A549 treated with Hydrocortisone at 1 μM for 4 hours (cell line): ENCODE measurements around the gene JPH2. TPM values are rescaled to one million over a fixed set of nuclear protein-coding genes. Genes with fewer than 3 reads are reported as not detected.

Experiments used
- total RNA-seq: library from RNA; stranded (reverse); fragments of 200-300 nt; extraction: Qiagen RNA extraction; gene quantifications from 5 replicates; pipeline ENCODE4 v1.2.3, GENCODE V29; 2022

JPH2 gene
- total RNA-seq = 4.8 to 7.7 TPM (median 6.0 TPM) in 5 replicates

GRCh38 chr20:44187054-44187771 lies at the start of gene JPH2:
Gene JPH2 (minus strand): TSS chr20:44187188. CDS start chr20:44186705, 483 bp downstream.

GRCh38 chr20:44210406-44211176 lies 23.6 kb upstream of the JPH2 start, which contains the start of gene OSER1:
Gene OSER1 (minus strand): TSS chr20:44210771. CDS start chr20:44206957, 3,814 bp downstream.

Other genes with a start within 250 kb of the JPH2 start
- 49.8 to 56.3 TPM (median 54.7 TPM) in 5 replicates for gene OSER1, start 23.6 kb upstream of the JPH2 start, total RNA-seq
- 0.16 TPM in 1 of 5 replicates, not detected in the others for gene GDAP1L1, start 60.1 kb upstream of the JPH2 start, total RNA-seq
- gene FITM2, start 124.0 kb upstream of the JPH2 start, total RNA-seq = 7.7 to 10.9 TPM (median 9.7 TPM) in 5 replicates
- gene R3HDML, start 149.9 kb upstream of the JPH2 start, total RNA-seq = 0.16 to 0.83 TPM (median 0.31 TPM) in 5 replicates
- gene HNF4A, start 168.5 kb upstream of the JPH2 start, total RNA-seq = 15.4 to 20.8 TPM (median 18.8 TPM) in 5 replicates